K562 (cell line): Measurements from ENCODE around the gene CALM1.

Experiments
- CBX2 ChIP-seq: fragments of 200-600 bp; sonication (generic); IDR thresholded peaks from one replicate; pipeline ENCODE4 v1.6.1; 2012; ENCODE audit warnings: mild to moderate bottlenecking, low read length, inconsistent platforms; ENCODE audit not compliant: insufficient read depth, poor library complexity, severe bottlenecking
- E2F1 ChIP-seq: sonication (generic); formaldehyde crosslinking; IDR thresholded peaks from 2 replicates; pipeline ENCODE4 v1.8.1; 2023; ENCODE audit warnings: mild to moderate bottlenecking, missing genetic modification reagents, moderate library complexity
- NFE2 ChIP-seq: IDR thresholded peaks from 2 replicates; pipeline ENCODE4 v1.6.1; 2014; ENCODE audit warnings: antibody characterized with exemption, low read depth
- SMARCE1 ChIP-seq: fragments of 450-650 bp; IDR thresholded peaks from 2 replicates; pipeline ENCODE4 v1.7.1; 2016; ENCODE audit warnings: mild to moderate bottlenecking
- ZNF174 ChIP-seq: fragments of 250-450 bp; sonication (Bioruptor Pico); IDR thresholded peaks from 2 replicates; pipeline ENCODE4 v1.4.0; 2020; ENCODE audit warnings: mild to moderate bottlenecking

- TF ChIP-seq NFE2 (no peak), SMARCE1 (no peak), CBX2 (no peak), ZNF174 (no peak), E2F1 (no peak)
Measured at GRCh38 chr14:90368946-90369721, 27.7 kb upstream of the CALM1 start.
